OCI-LY3 (cell line): ENCODE results near the gene TENM4.

Experiments used
- H2AFZ ChIP-seq: fragments of 200-600, 300-600 bp; shearing (Covaris generic); 2 replicates; pipeline ENCODE4 v1.6.0; 2014; ENCODE audit warnings: antibody characterized with exemption, low read depth, low read length
- H3K27ac ChIP-seq: fragments of 200-600, 300-600 bp; sonication (generic); 2 replicates; pipeline ENCODE4 v1.5.1; 2014; ENCODE audit warnings: mild to moderate bottlenecking, low read length, moderate library complexity, mixed read lengths
- H3K27me3 ChIP-seq: fragments of 200-600, 300-600 bp; sonication (generic); 2 replicates; pipeline ENCODE4 v1.6.1; 2014; ENCODE audit warnings: low read depth, low read length, mixed read lengths
- H3K36me3 ChIP-seq: fragments of 200-600, 300-600 bp; sonication (generic); replicated peaks from 2 replicates; pipeline ENCODE3; 2014; ENCODE audit warnings: low read depth, low read length, mixed read lengths
- H3K4me1 ChIP-seq: fragments of 300-600, 200-600 bp; sonication (generic); 2 replicates; pipeline ENCODE4 v1.6.1; 2014; ENCODE audit warnings: low read length, mixed read lengths
- H3K4me2 ChIP-seq: fragments of 200-600, 300-600 bp; sonication (generic); 2 replicates; pipeline ENCODE4 v1.6.1; 2014; ENCODE audit warnings: low read length, mixed read lengths
- H3K4me3 ChIP-seq: fragments of 300-600, 200-600 bp; sonication (generic); 2 replicates; pipeline ENCODE4 v1.5.1; 2014; ENCODE audit warnings: antibody characterized with exemption, mild to moderate bottlenecking, low read length, moderate library complexity
- H3K79me2 ChIP-seq: fragments of 300-600, 200-600 bp; shearing (Covaris generic); 2 replicates; pipeline ENCODE4 v1.6.1; 2014; ENCODE audit warnings: mild to moderate bottlenecking, low read length, mixed read lengths
- H3K9ac ChIP-seq: fragments of 300-600, 200-600 bp; shearing (Covaris generic); 2 replicates; pipeline ENCODE4 v1.6.0; 2014; ENCODE audit warnings: mild to moderate bottlenecking, low read length, moderate library complexity
- H3K9me3 ChIP-seq: fragments of 200-600, 300-600 bp; shearing (Covaris generic); 2 replicates; pipeline ENCODE4 v1.6.1; 2014; ENCODE audit warnings: low read length, mixed read lengths; ENCODE audit not compliant: insufficient read depth
- H4K20me1 ChIP-seq: fragments of 200-600, 300-600 bp; sonication (generic); 2 replicates; pipeline ENCODE4 v1.6.1; 2016; ENCODE audit warnings: low read length, mixed read lengths; ENCODE audit not compliant: insufficient read depth
- EZH2phosphoT487 ChIP-seq: fragments of 200-600 bp; shearing (Covaris generic); IDR thresholded peaks from 2 replicates; pipeline ENCODE4 v1.6.1; 2018; ENCODE audit warnings: antibody characterized with exemption, mixed run types, low read depth
- TF ChIP-seq, protein P1 (sequence below): fragments of 200-600, 300-600 bp; sonication (generic); IDR thresholded peaks from 2 replicates; pipeline ENCODE4 v1.5.1; 2014; ENCODE audit warnings: antibody characterized with exemption, low read length, low read depth

TENM4 gene

DNA sequence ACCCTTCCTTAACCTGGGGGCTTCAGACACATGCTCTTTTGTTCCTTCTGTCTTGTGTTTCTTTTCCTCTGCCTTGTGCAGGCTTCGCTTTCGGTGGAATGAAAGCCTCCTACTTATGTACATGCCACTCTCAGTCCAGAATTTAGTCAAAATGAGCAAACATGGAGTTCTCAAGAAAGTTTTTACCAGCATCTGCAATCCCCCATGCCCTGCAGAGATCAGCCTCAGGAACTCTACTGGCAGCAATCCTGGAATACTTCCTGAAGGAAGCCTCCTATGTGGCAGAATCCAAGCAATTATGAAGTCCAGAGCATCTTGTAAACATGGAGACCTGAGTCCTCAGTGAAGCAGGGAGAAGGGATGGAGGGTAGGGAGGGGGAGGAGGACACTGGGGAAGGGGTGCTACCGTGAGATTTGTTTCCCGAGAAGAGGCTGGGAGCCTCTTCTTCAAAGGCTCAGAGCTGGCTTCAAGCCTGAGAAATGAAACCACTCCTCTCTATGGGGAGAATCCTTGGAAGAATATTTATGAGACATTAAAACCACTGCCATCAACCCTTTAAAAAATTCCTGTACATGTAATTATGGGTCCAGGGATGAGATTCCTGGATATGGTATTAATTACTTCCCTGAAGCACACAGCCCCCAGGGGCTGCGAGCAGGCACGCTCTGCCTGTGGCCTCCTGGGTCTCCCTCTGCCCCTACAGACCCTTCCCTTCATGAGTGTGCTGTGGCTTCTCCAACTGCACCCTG, 58.4 kb downstream of the TENM4 start:
- no peaks in the 10 kb centered on the region for H3K9me3 ChIP-seq
- H3K4me1 ChIP-seq: peaks cover 14% of the 10 kb centered on the region
- H3K4me2 ChIP-seq: no peak overlapping the region
- no peak overlapping the region for H3K9ac ChIP-seq
- H3K36me3 ChIP-seq: no peaks in the 10 kb centered on the region
- no peak overlapping the region for H3K27ac ChIP-seq
- no peak overlapping the region for H3K4me3 ChIP-seq
- peaks cover 42% of the 10 kb centered on the region for H3K79me2 ChIP-seq
- H2AFZ ChIP-seq: no peak overlapping the region
- TF ChIP-seq EZH2phosphoT487: no peak
- TF ChIP-seq, protein P1, sequence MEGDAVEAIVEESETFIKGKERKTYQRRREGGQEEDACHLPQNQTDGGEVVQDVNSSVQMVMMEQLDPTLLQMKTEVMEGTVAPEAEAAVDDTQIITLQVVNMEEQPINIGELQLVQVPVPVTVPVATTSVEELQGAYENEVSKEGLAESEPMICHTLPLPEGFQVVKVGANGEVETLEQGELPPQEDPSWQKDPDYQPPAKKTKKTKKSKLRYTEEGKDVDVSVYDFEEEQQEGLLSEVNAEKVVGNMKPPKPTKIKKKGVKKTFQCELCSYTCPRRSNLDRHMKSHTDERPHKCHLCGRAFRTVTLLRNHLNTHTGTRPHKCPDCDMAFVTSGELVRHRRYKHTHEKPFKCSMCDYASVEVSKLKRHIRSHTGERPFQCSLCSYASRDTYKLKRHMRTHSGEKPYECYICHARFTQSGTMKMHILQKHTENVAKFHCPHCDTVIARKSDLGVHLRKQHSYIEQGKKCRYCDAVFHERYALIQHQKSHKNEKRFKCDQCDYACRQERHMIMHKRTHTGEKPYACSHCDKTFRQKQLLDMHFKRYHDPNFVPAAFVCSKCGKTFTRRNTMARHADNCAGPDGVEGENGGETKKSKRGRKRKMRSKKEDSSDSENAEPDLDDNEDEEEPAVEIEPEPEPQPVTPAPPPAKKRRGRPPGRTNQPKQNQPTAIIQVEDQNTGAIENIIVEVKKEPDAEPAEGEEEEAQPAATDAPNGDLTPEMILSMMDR: no peak
- H4K20me1 ChIP-seq: peaks cover 93% of the 10 kb centered on the region
- H3K27me3 ChIP-seq: peaks cover 27% of the 10 kb centered on the region

DNA sequence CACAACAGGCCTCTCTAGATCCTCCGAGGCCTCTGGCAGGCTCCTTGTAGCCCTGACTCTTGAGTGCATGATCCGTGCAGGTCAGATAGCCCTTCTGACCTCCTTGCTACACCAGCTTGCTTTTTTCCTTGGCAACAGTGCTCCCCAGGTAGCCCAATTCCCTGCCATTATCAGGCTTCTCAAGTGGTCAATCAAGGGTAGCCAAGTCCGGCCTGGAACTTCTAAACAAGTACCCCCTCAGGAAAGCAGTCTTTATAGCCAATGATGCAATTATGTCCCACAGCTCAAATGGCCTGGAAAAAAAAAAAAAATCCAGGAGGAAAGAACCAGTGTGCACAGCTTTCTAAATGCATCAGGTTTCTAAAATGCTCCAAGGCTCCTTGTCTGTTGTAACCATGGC, 59.8 kb downstream of the TENM4 start:
- Histone ChIP-seq H3K4me3 (no peak overlapping the region), H3K4me2 (no peak overlapping the region), H3K9ac (no peak overlapping the region), H3K9me3 (0 out of 2 replicates have a peak, but pooled peaks cover 3% of the 10 kb centered on the region), H3K27ac (no peak overlapping the region), H3K27me3 (peaks cover 18% of the 10 kb centered on the region), H3K79me2 (peaks cover 33% of the 10 kb centered on the region), H4K20me1 (peaks cover 93% of the 10 kb centered on the region), H3K36me3 (no peaks in the 10 kb centered on the region), H2AFZ (no peak overlapping the region), H3K4me1 (no peaks in the 10 kb centered on the region)
- no peak for TF ChIP-seq EZH2phosphoT487
- TF ChIP-seq, protein P1: no peak

DNA sequence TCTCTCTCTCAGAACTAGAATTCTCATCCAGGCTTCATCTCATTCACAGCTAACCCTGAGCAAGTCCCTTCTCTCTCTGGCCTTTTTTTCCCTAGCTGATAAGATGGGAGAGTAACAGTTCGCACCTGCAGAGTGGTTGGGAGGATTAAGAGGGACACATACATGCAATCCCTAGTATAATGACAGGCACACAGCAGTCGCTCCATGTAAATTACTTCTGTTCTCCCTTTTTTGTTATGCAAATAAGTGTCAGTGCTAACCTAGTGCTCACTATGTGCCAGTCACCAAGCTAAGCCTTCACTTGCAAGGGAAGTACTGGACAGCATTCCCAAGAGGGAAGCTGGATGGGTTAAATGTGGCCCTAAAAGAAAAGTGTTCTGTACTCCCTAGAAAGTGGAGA, 63.4 kb downstream of the TENM4 start:
- no peak overlapping the region for H3K4me2 ChIP-seq
- no peak overlapping the region for H3K27ac ChIP-seq
- H3K4me1 ChIP-seq: no peaks in the 10 kb centered on the region
- H3K9me3 ChIP-seq: 0 out of 2 replicates have a peak, but pooled peaks cover 3% of the 10 kb centered on the region
- 0 out of 2 replicates have a peak, but pooled peaks cover 3% of the 10 kb centered on the region for H3K79me2 ChIP-seq
- no peak overlapping the region for H2AFZ ChIP-seq
- no peak for TF ChIP-seq EZH2phosphoT487
- TF ChIP-seq, protein P1: no peak
- H3K27me3 ChIP-seq: no peaks in the 10 kb centered on the region
- H3K4me3 ChIP-seq: no peak overlapping the region
- H3K9ac ChIP-seq: no peak overlapping the region
- H4K20me1 ChIP-seq: peaks cover 78% of the 10 kb centered on the region
- H3K36me3 ChIP-seq: no peaks in the 10 kb centered on the region

DNA sequence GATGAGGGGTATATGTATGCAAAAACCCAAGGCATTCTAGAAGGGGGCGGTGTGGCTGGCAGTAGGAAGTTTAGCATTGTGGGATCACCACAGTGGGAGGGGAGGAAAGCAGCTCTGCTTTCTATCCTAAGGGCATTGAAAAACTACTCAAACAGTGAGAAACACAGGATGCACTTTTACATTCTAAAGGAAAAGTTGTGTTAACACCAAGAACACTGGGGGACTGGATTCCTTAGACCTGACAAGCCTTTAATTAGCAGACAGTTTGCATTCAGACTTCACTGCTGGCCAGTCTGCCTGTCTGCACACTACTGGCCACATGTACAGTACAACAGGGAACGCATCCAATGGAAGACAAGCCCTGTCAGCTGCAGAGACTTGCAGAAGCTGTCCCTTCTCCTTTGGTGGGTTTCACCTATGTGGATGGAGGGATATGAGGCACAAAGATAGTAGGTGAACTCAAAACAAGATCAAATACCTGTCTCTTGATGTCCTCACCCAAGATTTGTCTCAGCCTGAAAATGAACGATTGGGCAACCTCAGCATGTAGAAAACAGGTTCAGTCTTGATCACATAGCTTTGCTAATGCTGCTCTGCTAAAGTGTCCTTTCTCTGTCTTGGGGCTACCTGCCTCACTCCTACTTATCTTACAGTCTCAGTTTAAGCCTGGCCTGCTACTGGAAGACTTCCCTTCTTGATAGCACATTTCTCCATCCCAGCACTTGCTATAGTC, 64.8 kb downstream of the TENM4 start:
- no peaks in the 10 kb centered on the region for H3K79me2 ChIP-seq
- no peak overlapping the region for H3K4me2 ChIP-seq
- 0 out of 2 replicates have a peak, but pooled peaks cover 3% of the 10 kb centered on the region for H3K9me3 ChIP-seq
- no peak overlapping the region for H3K9ac ChIP-seq
- H3K36me3 ChIP-seq: no peaks in the 10 kb centered on the region
- H3K27me3 ChIP-seq: no peaks in the 10 kb centered on the region
- H3K4me1 ChIP-seq: no peaks in the 10 kb centered on the region
- peaks cover 76% of the 10 kb centered on the region for H4K20me1 ChIP-seq
- H3K27ac ChIP-seq: no peak overlapping the region
- no peak overlapping the region for H3K4me3 ChIP-seq
- no peak for TF ChIP-seq EZH2phosphoT487
- TF ChIP-seq, protein P1: no peak
- H2AFZ ChIP-seq: no peak overlapping the region
